Stromal cell of bone marrow (primary cell): ENCODE measurements around the gene CCDC197.

ENCODE experiments used
- DNase-seq: peaks from one replicate; pipeline ENCODE4 v3.0.0-alpha.2; 2012; ENCODE audit warnings: low read depth

Gene CCDC197

GRCh38 chr14:93977790-93978581, 19.1 kb upstream of the CCDC197 start:
- no peak for DNase-seq

GRCh38 chr14:93978735-93979134, 18.4 kb upstream of the CCDC197 start:
- DNase-seq, result no peak

GRCh38 chr14:93980456-93981201, 16.5 kb upstream of the CCDC197 start:
- peak; percentile 67 for DNase-seq

- DNase-seq, result no peak
Measured at GRCh38 chr14:93981316-93982229, 15.5 kb upstream of the CCDC197 start.

- DNase-seq, result no peak
Measured at GRCh38 chr14:93982230-93983007, 14.7 kb upstream of the CCDC197 start.

GRCh38 chr14:93984070-93984469, 13.0 kb upstream of the CCDC197 start:
- peak; percentile 70 for DNase-seq

- peak; percentile 70 for DNase-seq
Measured at GRCh38 chr14:93984987-93985410, 12.1 kb upstream of the CCDC197 start.

- DNase-seq, result no peak
Measured at GRCh38 chr14:93986955-93987354, 10.1 kb upstream of the CCDC197 start.

- no peak for DNase-seq
Measured at GRCh38 chr14:93987376-93987775, 9.7 kb upstream of the CCDC197 start.

GRCh38 chr14:93987815-93988476, 9.2 kb upstream of the CCDC197 start:
- DNase-seq, result no peak

- no peak for DNase-seq
Measured at GRCh38 chr14:93989939-93990338, 7.2 kb upstream of the CCDC197 start.

- DNase-seq, result no peak
Measured at GRCh38 chr14:93991212-93991611, 5.9 kb upstream of the CCDC197 start.

GRCh38 chr14:93991649-93992048, 5.5 kb upstream of the CCDC197 start:
- no peak for DNase-seq

GRCh38 chr14:93993382-93993781, 3.7 kb upstream of the CCDC197 start:
- no peak for DNase-seq

- DNase-seq, result peak; percentile 80
Measured at GRCh38 chr14:93994919-93995682, 2.0 kb upstream of the CCDC197 start.

GRCh38 chr14:93996130-93996695, 888 bp upstream of the CCDC197 start:
- no peak for DNase-seq

GRCh38 chr14:93997916-93998870, 1.1 kb downstream of the CCDC197 start:
- no peak for DNase-seq

GRCh38 chr14:93998871-93999403, 1.8 kb downstream of the CCDC197 start:
- no peak for DNase-seq
